Endometrial microvascular endothelial cells (primary cell): ENCODE measurements around the gene KIF13A. TPM values are rescaled to one million over a fixed set of nuclear protein-coding genes. Genes with fewer than 3 reads are reported as not detected.
"Not testable (repeated sequence)": the region's sequence is repeated elsewhere in the genome, so short reads cannot be mapped to it uniquely, and the experiment has no call there.

Source experiments
- in situ Hi-C: cut with HindIII; loops from 2 replicates; pipeline ENCODE4 v1.10.0; 2017; ENCODE audit warnings: low sequenced_read_pairs, low pct_unique_long_range_greater_than_20kb; ENCODE audit errors: inconsistent ontology term
- total RNA-seq: library from RNA; depleted of rRNA; stranded (reverse); fragments of >200 nt; gene quantifications from one replicate; pipeline ENCODE4 v1.2.3, GENCODE V29; 2015; ENCODE audit errors: inconsistent ontology term

KIF13A gene
- total RNA-seq, 1 donor from 2014 or later, result 41.8 TPM

- in situ Hi-C loops, result no loop called here
Observed at GRCh38 chr6:17972978-17973622, 14.3 kb downstream of the KIF13A start.

GRCh38 chr6:17972074-17972952, 15.1 kb downstream of the KIF13A start:
- in situ Hi-C loops, result no loop called here

- in situ Hi-C loops, result no loop called here
Observed at GRCh38 chr6:17971128-17972073, 16.0 kb downstream of the KIF13A start.

GRCh38 chr6:17968876-17969275, 18.6 kb downstream of the KIF13A start:
- in situ Hi-C loops, result no loop called here

- in situ Hi-C loops, result no loop called here
Observed at GRCh38 chr6:17967668-17968518, 19.5 kb downstream of the KIF13A start.

- in situ Hi-C loops, result no loop called here
Observed at GRCh38 chr6:17966451-17966850, 21.0 kb downstream of the KIF13A start.

- in situ Hi-C loops, result no loop called here
Observed at GRCh38 chr6:17965397-17965796, 22.0 kb downstream of the KIF13A start.

GRCh38 chr6:17964633-17965032, 22.8 kb downstream of the KIF13A start:
- in situ Hi-C loops, result no loop called here

- in situ Hi-C loops, result no loop called here
Observed at GRCh38 chr6:17962436-17963031, 24.9 kb downstream of the KIF13A start.

- in situ Hi-C loops, result no loop called here
Observed at GRCh38 chr6:17959302-17959701, 28.1 kb downstream of the KIF13A start.

GRCh38 chr6:17957904-17958620, 29.4 kb downstream of the KIF13A start:
- in situ Hi-C loops, result no loop called here

- in situ Hi-C loops, result no loop called here
Observed at GRCh38 chr6:17957498-17957897, 29.9 kb downstream of the KIF13A start.

- in situ Hi-C loops, result no loop called here
Observed at GRCh38 chr6:17957086-17957485, 30.3 kb downstream of the KIF13A start.

- in situ Hi-C loops, result no loop called here
Observed at GRCh38 chr6:17950095-17950494, 37.3 kb downstream of the KIF13A start.

- in situ Hi-C loops, result no loop called here
Observed at GRCh38 chr6:17949168-17949567, 38.3 kb downstream of the KIF13A start.

GRCh38 chr6:17948725-17949124, 38.7 kb downstream of the KIF13A start:
- in situ Hi-C loops, result no loop called here

GRCh38 chr6:17947574-17947973, 39.9 kb downstream of the KIF13A start:
- in situ Hi-C loops, result not testable (repeated sequence)
